GM23248 (cell line): ENCODE data around the gene ACER2.

ENCODE experiments used
- EZH2 ChIP-seq: fragments of 200-600 bp; sonication (generic); IDR thresholded peaks from 2 replicates; pipeline ENCODE4 v1.6.1; 2018; ENCODE audit warnings: antibody characterized with exemption, mild to moderate bottlenecking; ENCODE audit not compliant: insufficient read depth, poor library complexity, severe bottlenecking
- EZH2phosphoT487 ChIP-seq: fragments of 200-600 bp; sonication (generic); IDR thresholded peaks from 2 replicates; pipeline ENCODE4 v1.6.1; 2018; ENCODE audit warnings: antibody characterized with exemption, moderate library complexity, mild to moderate bottlenecking, low read depth; ENCODE audit not compliant: insufficient read depth

DNA sequence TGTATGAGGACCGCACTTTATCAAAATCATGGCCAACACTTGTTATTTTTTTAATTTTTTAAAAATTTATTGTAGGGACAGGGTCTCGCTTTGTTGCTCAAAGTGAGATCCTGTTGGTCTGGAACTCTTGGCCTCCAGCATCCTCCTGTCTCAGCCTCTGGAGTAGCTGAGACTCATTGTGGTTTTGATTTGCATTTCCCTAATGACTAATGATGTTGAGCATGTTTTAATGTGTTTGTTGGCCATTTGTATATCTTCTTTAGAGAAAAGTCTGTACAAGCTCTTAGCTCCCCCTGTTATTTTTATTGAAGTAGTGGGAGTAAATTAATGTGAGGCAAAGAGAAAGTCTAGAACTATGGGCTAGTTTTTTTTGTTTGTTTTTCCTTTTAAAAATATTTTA lies 27.2 kb upstream of the ACER2 start:
- TF ChIP-seq EZH2 (no peak), EZH2phosphoT487 (no peak)
